Aorta (tissue), 5 donors: ENCODE results near the gene ZBTB3. TPM values are rescaled to one million over a fixed set of nuclear protein-coding genes. Genes with fewer than 3 reads are reported as not detected.
A peak's percentile ranks its signal among the peaks of the same experiment; 100 is the strongest.
"Not testable (repeated sequence)": the region's sequence is repeated elsewhere in the genome, so short reads cannot be mapped to it uniquely, and the experiment has no call there.

ENCODE experiments used
- ATAC-seq: fragments of 200-7000 bp; cut with Tn5 transposase; one replicate; pipeline ENCODE4 v1.9.1; 2022; ENCODE audit warnings: moderate library complexity; ENCODE audit not compliant: low FRiP score
- DNase-seq, 2 donors: peaks; one replicate each; pipeline ENCODE4 v3.0.0-alpha.2; 2020
- H3K27ac ChIP-seq, 2 donors: one replicate each; pipeline ENCODE4 v1.5.1; 2013; ENCODE audit warnings: low read length in 2 of 2, mild to moderate bottlenecking in 2 of 2, moderate library complexity in 2 of 2, control low read depth in 1 of 2, inconsistent platforms in 1 of 2, low read depth in 1 of 2
- H3K27me3 ChIP-seq, 2 donors: one replicate each; pipeline ENCODE4 v1.6.1; 2013; ENCODE audit warnings: control low read depth in 1 of 2, low read length in 1 of 2, mild to moderate bottlenecking in 1 of 2, moderate library complexity in 1 of 2; ENCODE audit not compliant: insufficient read depth in 2 of 2, control insufficient read depth in 1 of 2
- H3K36me3 ChIP-seq, 2 donors: one replicate each; pipeline ENCODE4 v1.6.1; 2013; ENCODE audit warnings: control low read depth in 1 of 2, low read length in 1 of 2, mild to moderate bottlenecking in 1 of 2; ENCODE audit not compliant: insufficient read depth in 2 of 2, control insufficient read depth in 1 of 2
- H3K4me1 ChIP-seq, 2 donors: one replicate each; pipeline ENCODE4 v1.6.1; 2013; ENCODE audit warnings: low read length in 2 of 2, control low read depth in 1 of 2, mild to moderate bottlenecking in 1 of 2, moderate library complexity in 1 of 2; ENCODE audit not compliant: insufficient read depth in 2 of 2, control insufficient read depth in 1 of 2
- H3K4me3 ChIP-seq, 2 donors: one replicate each; pipeline ENCODE4 v1.5.1; 2013; ENCODE audit warnings: low read length in 2 of 2, control low read depth in 1 of 2, mild to moderate bottlenecking in 1 of 2
- H3K9me3 ChIP-seq: one replicate; pipeline ENCODE4 v1.6.1; 2013; ENCODE audit warnings: mild to moderate bottlenecking, low read length; ENCODE audit not compliant: control insufficient read depth
- WGBS, 2 donors: extraction: QIAGEN DNeasy Blood & Tissue Kit; methylation state at CpG; one replicate each; pipeline ENCODE4 v1.1.7; 2013; 5-methylcytosine and 5-hydroxymethylcytosine counted together
- intact Hi-C, 2 donors: fragments of 100-400 bp; cut with DNase I; formaldehyde crosslinking; loops; one replicate each; pipeline versions ENCODE4 v1.14.2 to v1.15.0; 2022
- polyA plus RNA-seq, 2 donors: library from polyadenylated mRNA; stranded (reverse); fragments of 200-250 nt; gene quantifications; one replicate each; pipeline ENCODE4 v1.2.3, GENCODE V29; 2013
- total RNA-seq, 2 donors: library from RNA; stranded (reverse); fragmentation: NEBNext Ultra II Directional; extraction: Animal tissue kit (Norgen Biotek cat#: 25700); gene quantifications; one replicate each; pipeline ENCODE4 v1.2.1, GENCODE V29; 2021
- donor health status: healthy with polysubstance abuse.
- donor health status: Bipolar disorder and iron deficiency.
- donor health status: DM: no; HTN: no; CAD: no.
- donor health status: DM: no; HTN: no; CAD: no.
- donor health status: DM: yes; HTN: yes; CAD: no.

Gene ZBTB3
- total and polyA plus RNA-seq, 4 donors = 2.9 to 9.8 (median 6.8) TPM

GRCh38 chr11:62771144-62772021 is 17.4 kb upstream of the ZBTB3 start, which contains the start of gene TAF6L:
Gene TAF6L (plus strand): TSS chr11:62771396. CDS start chr11:62775784, 4,388 bp downstream.
- Histone ChIP-seq H3K9me3 (no peaks in the 10 kb centered on the region), H3K27ac (peak within 1 kb of the TSS; percentile 31 to 98), H3K4me3 (peak within 1 kb of the TSS; percentile 38 to 72), H3K36me3 (peaks cover 2 to 3% of the 10 kb centered on the region in 2 donors), H3K4me1 (no peaks in the 10 kb centered on the region), H3K27me3 (no peaks in the 10 kb centered on the region)
- peak; percentile 99 for DNase-seq
- 1 to 2% methylated on average over 60 of the region's 60 CpGs for WGBS, 2 donors
- peak; percentile 99 for ATAC-seq
- intact Hi-C loops = loop anchor here in 1 of 2 donors (5.0 kb wide), 1 partner anchor 44 kb away; the partner anchor contains the start of genes HNRNPUL2 and TTC9C

DNA sequence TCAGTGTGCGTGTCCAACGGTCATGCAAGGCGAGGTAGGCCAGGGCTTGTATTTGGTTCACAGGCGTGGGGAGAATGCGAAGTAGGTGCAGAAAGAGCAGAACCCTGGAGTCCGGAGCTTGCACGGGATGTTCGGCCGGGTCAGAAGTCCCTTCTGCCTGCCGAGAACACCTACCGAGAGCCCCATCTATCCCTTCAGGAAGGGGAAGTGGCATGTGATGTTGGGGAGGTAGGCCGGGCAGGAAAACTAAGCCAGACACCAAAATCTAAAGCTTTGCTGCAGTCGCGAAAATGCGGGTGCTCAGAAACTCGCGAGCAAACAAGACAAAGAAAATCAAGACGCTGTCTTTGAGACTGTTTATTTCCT is 16.8 kb upstream of the ZBTB3 start:
- no peak for DNase-seq
- H3K4me3 ChIP-seq = peak overlapping the region; percentile 30 to 72
- intact Hi-C loops = loop anchor here in 1 of 2 donors (5.0 kb wide), 1 partner anchor 43 kb away; the partner anchor contains the start of genes HNRNPUL2 and TTC9C
- H3K36me3 ChIP-seq = peaks cover 2 to 6% of the 10 kb centered on the region in 2 donors
- WGBS, 2 donors = 0 to 1% methylated on average over 18 of the region's 18 CpGs
- no peaks in the 10 kb centered on the region for H3K9me3 ChIP-seq
- ATAC-seq = peak; percentile 50
- H3K4me1 ChIP-seq = no peaks in the 10 kb centered on the region
- peak overlapping the region; percentile 31 to 98 for H3K27ac ChIP-seq
- H3K27me3 ChIP-seq = no peaks in the 10 kb centered on the region

DNA sequence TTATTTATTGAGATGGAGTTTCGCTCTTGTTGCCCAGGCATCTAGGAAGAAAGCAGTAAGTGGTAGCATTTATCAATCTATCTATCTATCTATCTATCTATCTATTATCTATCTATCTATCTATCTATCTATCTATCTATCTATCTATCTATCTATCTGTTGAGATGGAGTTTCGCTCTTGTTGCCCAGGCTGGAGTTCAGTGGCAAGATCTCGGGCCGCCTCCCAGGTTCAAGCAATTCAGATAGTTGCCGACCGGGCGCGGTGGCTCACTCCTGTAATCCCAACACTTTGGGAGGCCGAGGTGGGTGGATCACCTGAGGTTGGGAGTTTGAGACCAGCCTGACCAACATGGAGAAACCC is 6.9 kb upstream of the ZBTB3 start:
- 43 to 46% methylated on average over 9 of the region's 9 CpGs for WGBS, 2 donors
- ATAC-seq, H3K27ac ChIP-seq, H3K9me3 ChIP-seq, intact Hi-C loops, H3K4me3 ChIP-seq, H3K27me3 ChIP-seq, DNase-seq, H3K4me1 ChIP-seq, H3K36me3 ChIP-seq: not testable (repeated sequence)

DNA sequence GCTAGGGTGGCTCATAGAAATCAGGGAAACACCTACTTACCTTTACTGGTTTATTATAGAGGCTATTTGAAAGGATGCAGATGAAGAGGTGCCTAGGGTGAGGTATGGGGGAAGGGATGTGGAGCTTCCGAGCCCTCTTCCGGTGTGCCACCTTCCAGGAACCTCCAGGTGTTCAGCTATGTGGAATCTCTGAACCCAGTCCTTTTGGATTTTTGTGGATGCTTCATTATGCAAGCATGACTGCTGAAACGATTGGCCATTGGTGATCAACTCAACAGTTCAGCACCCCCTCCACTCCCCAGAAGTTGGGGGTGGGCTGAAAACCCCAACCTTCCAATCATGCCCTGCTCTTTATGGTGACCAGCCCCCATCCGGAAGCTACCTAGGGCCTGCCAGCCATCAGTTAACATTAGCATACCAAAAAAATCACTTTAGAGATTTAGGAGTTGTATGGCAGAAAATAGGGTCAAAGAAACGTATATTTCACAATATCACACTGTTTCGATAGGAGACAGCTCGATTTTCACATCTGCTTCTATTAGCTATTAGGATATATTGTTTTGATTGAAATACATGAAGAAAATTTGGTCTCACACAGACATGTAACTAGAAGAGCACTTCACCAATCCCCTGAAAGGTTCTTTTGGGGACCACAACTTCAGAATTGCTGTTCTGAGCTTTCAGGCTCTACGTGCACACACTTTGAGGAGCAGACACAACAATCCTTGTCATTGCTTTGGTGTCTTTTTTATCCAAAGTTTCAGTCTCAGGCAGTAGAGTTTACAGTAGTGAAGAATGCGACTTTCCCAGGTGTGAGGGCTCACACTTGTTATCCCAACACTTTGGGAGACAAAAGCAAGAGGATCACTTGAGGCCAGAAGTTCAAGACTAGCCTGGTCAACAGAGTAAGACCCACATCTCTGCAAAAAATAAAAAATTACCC is 4.2 kb upstream of the ZBTB3 start:
- ATAC-seq (no peak), DNase-seq (peak in 1 of 2 donors; percentile 21)
- 41 to 55% methylated on average over 9 of the region's 9 CpGs for WGBS, 2 donors
- Histone ChIP-seq H3K27me3 (no peaks in the 10 kb centered on the region), H3K4me3 (no peak overlapping the region), H3K4me1 (no peaks in the 10 kb centered on the region), H3K27ac (no peak overlapping the region), H3K36me3 (no peaks in the 10 kb centered on the region), H3K9me3 (no peaks in the 10 kb centered on the region)
- intact Hi-C loops = no loop called here

GRCh38 chr11:62755086-62755615 is 1.2 kb upstream of the ZBTB3 start:
- Histone ChIP-seq H3K4me3 (no peak overlapping the region), H3K36me3 (no peaks in the 10 kb centered on the region), H3K27me3 (no peaks in the 10 kb centered on the region), H3K4me1 (no peaks in the 10 kb centered on the region), H3K9me3 (no peaks in the 10 kb centered on the region), H3K27ac (no peak overlapping the region)
- DNase-seq (peak in 1 of 2 donors; percentile 24), ATAC-seq (no peak)
- intact Hi-C loops = no loop called here
- 73 to 80% methylated on average over 10 of the region's 10 CpGs for WGBS, 2 donors

DNA sequence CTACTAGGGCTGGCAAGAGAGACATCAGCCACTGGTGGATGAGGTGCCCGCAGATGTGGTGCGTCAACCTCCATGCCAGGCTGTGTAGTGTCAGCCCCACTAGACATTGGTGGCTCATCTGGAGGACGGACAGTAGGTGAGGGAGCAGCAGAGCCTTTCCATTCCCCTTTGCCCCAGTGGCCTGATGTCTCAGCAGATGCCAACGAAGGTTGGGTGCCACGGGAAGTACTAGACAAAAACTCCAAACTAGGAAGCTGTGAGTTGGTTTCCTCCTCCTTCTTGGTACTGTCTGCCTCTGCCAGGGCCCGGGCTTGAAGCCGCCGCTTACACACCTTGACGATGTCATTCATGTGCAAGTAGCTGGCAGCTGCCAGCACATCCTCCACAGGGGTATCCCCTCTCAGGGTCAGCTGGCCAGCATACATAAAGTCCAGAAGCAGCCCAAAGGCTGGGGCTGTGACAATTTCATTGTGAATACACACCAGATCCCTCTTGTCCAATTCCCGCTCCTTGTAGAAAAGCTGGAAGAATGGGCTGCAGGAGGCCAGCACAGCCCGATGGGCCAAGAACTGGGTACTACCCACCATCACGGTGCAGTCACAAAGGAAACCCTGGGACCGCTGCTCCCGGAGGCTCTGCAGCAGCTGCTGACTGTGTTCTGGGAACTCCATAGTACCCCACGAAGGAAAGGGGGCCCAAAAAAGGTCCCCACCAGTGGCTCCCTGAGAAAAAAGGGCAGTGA is 795 bp downstream of the ZBTB3 start:
- no peaks in the 10 kb centered on the region for H3K4me1 ChIP-seq
- WGBS, 2 donors = 88% methylated on average over 15 of the region's 15 CpGs
- H3K9me3 ChIP-seq = no peaks in the 10 kb centered on the region
- H3K27ac ChIP-seq = peak overlapping the region in 1 of 2 donors; percentile 13
- H3K27me3 ChIP-seq = no peaks in the 10 kb centered on the region
- intact Hi-C loops = no loop called here
- no peaks in the 10 kb centered on the region for H3K36me3 ChIP-seq
- H3K4me3 ChIP-seq = peak overlapping the region in 1 of 2 donors; percentile 23
- peak in 1 of 2 donors; percentile 72 for DNase-seq
- ATAC-seq = no peak

- H3K4me1 ChIP-seq = no peaks in the 10 kb centered on the region
- intact Hi-C loops = no loop called here
- H3K9me3 ChIP-seq = no peaks in the 10 kb centered on the region
- peak in 1 of 2 donors; percentile 62 for DNase-seq
- no peak overlapping the region for H3K4me3 ChIP-seq
- no peak for ATAC-seq
- 96 to 98% methylated on average over 14 of the region's 14 CpGs for WGBS, 2 donors
- H3K27ac ChIP-seq = no peak overlapping the region
- H3K27me3 ChIP-seq = no peaks in the 10 kb centered on the region
- no peaks in the 10 kb centered on the region for H3K36me3 ChIP-seq
Observed at GRCh38 chr11:62752177-62752785, 1.7 kb downstream of the ZBTB3 start.
